GM19099 (cell line): Measurements from ENCODE around the gene JUP.

Experiments used
- POLR2A ChIP-seq: IDR thresholded peaks from 3 replicates; pipeline ENCODE4 v1.6.1; 2011; ENCODE audit warnings: low read depth; ENCODE audit not compliant: insufficient read length; ENCODE audit errors: extremely low read depth

JUP gene

GRCh38 chr17:41775394-41776226 is 10.9 kb downstream of the JUP start:
- no peak for TF ChIP-seq POLR2A

GRCh38 chr17:41773731-41774193 is 12.7 kb downstream of the JUP start:
- TF ChIP-seq POLR2A: no peak

GRCh38 chr17:41773190-41773588 is 13.3 kb downstream of the JUP start:
- TF ChIP-seq POLR2A: no peak

GRCh38 chr17:41772586-41773189 is 13.8 kb downstream of the JUP start:
- no peak for TF ChIP-seq POLR2A

- TF ChIP-seq POLR2A: no peak
Observed at GRCh38 chr17:41772218-41772585, 14.3 kb downstream of the JUP start.

GRCh38 chr17:41771389-41772206 is 14.9 kb downstream of the JUP start:
- TF ChIP-seq POLR2A: peak; percentile 21

GRCh38 chr17:41769985-41770384 is 16.5 kb downstream of the JUP start:
- no peak for TF ChIP-seq POLR2A

- no peak for TF ChIP-seq POLR2A
Observed at GRCh38 chr17:41769346-41769862, 17.1 kb downstream of the JUP start.

- no peak for TF ChIP-seq POLR2A
Observed at GRCh38 chr17:41768682-41769288, 17.7 kb downstream of the JUP start.

- no peak for TF ChIP-seq POLR2A
Observed at GRCh38 chr17:41767324-41768042, 19.0 kb downstream of the JUP start.

GRCh38 chr17:41766135-41766534 is 20.4 kb downstream of the JUP start:
- no peak for TF ChIP-seq POLR2A

GRCh38 chr17:41763327-41763726 is 23.2 kb downstream of the JUP start:
- no peak for TF ChIP-seq POLR2A

GRCh38 chr17:41762841-41763240 is 23.7 kb downstream of the JUP start:
- no peak for TF ChIP-seq POLR2A

- no peak for TF ChIP-seq POLR2A
Observed at GRCh38 chr17:41762391-41762790, 24.1 kb downstream of the JUP start.
